ENCODE data around the gene AUH. TPM values are rescaled to one million over a fixed set of nuclear protein-coding genes. Genes with fewer than 3 reads are reported as not detected.

The AUH gene
- total and polyA plus RNA-seq, 9 of the 15 experiments (the other 6 are each of a cell fraction or from before 2014, with no cell fraction given) = 3.4 to 29.0 (median 10.1) TPM

DNA sequence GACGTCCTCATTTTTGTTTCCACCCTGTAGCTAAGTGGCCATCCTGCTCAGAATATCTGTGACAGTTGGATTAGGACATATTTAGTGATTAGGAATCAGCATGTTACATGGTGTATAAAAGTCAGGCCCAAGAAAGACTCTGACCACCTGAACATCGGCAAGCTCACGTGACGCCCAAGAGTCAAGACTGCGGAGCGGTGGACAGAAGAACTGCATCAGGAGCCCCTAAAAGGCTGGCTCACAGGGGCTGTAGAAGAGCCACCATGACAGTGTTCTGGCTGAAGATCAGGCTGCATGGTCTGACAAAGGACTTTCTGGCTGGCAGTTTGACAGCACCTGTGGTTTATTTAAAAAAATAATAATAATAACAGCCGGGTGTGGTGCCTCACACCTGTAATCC, 185.3 kb downstream of the AUH start:
- DNase-seq (ENCODE audit: extremely low read depth in 1 of 4, low spot score in 3 of 4) = no peak
- Histone ChIP-seq H3K4me1 (replicated peaks in 1 of 2; ENCODE audit: control insufficient read depth in 2 of 2, insufficient read depth in 2 of 2, low read length in 2 of 2) (peaks cover 0 to 14% of the 10 kb centered on the region in 2 experiments; a peak in 3 of 5 replicates), H3K4me2 (ENCODE audit: insufficient read depth, low read length) (no peak overlapping the region), H3K36me3 (ENCODE audit: control insufficient read depth, insufficient read depth, low read length) (no peaks in the 10 kb centered on the region), H3K9me1 (ENCODE audit: control insufficient read depth, insufficient read depth, low read length) (no peaks in the 10 kb centered on the region), H3K9me3 (replicated peaks; ENCODE audit: control insufficient read depth, insufficient read depth, low read depth, low read length) (no peaks in the 10 kb centered on the region), H3K27ac (ENCODE audit: extremely low read depth, low read depth, low read length) (no peak overlapping the region), H4K20me1 (replicated peaks; ENCODE audit: control insufficient read depth, insufficient read depth, low read length) (no peaks in the 10 kb centered on the region), H3K9ac (ENCODE audit: insufficient read depth in 1 of 2, low read depth in 2 of 2, low read length in 2 of 2) (no peak overlapping the region), H3K79me2 (ENCODE audit: control insufficient read depth, insufficient read depth, low read length) (no peaks in the 10 kb centered on the region), H3K4me3 (no peak overlapping the region), H3K27me3 (ENCODE audit: control insufficient read depth in 2 of 2, insufficient read depth in 2 of 2, low read length in 2 of 2) (no peaks in the 10 kb centered on the region), H2AFZ (ENCODE audit: low read depth, low read length) (no peak overlapping the region)
- no peak for TF ChIP-seq SMARCC2 (IDR thresholded peaks at IDR 0.05; ENCODE audit: low read depth)
- no peak for TF ChIP-seq SLC30A9 (CRISPR knock-in tag; IDR thresholded peaks at IDR 0.05)
- TF ChIP-seq ESRRB (CRISPR knock-in tag; IDR thresholded peaks at IDR 0.05; ENCODE audit: borderline replicate concordance) = no peak
- TF ChIP-seq, protein P1, sequence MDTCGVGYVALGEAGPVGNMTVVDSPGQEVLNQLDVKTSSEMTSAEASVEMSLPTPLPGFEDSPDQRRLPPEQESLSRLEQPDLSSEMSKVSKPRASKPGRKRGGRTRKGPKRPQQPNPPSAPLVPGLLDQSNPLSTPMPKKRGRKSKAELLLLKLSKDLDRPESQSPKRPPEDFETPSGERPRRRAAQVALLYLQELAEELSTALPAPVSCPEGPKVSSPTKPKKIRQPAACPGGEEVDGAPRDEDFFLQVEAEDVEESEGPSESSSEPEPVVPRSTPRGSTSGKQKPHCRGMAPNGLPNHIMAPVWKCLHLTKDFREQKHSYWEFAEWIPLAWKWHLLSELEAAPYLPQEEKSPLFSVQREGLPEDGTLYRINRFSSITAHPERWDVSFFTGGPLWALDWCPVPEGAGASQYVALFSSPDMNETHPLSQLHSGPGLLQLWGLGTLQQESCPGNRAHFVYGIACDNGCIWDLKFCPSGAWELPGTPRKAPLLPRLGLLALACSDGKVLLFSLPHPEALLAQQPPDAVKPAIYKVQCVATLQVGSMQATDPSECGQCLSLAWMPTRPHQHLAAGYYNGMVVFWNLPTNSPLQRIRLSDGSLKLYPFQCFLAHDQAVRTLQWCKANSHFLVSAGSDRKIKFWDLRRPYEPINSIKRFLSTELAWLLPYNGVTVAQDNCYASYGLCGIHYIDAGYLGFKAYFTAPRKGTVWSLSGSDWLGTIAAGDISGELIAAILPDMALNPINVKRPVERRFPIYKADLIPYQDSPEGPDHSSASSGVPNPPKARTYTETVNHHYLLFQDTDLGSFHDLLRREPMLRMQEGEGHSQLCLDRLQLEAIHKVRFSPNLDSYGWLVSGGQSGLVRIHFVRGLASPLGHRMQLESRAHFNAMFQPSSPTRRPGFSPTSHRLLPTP (IDR thresholded peaks at IDR 0.05; ENCODE audit: borderline replicate concordance, extremely low read depth, insufficient read length) = no peak
- TF ChIP-seq CXXC5 (CRISPR knock-in tag; IDR thresholded peaks at IDR 0.05) = no peak
- TF ChIP-seq ZNF57 (CRISPR knock-in tag; IDR thresholded peaks at IDR 0.05) = no peak
- TF ChIP-seq MTF1 (CRISPR knock-in tag; IDR thresholded peaks at IDR 0.05; ENCODE audit: borderline replicate concordance) = no peak
- TF ChIP-seq DPF2 (IDR thresholded peaks at IDR 0.05) = no peak
- TF ChIP-seq ZNF274 (IDR thresholded peaks at IDR 0.05; ENCODE audit: borderline replicate concordance, low read depth, low read length) = no peak
- TF ChIP-seq, protein P2, sequence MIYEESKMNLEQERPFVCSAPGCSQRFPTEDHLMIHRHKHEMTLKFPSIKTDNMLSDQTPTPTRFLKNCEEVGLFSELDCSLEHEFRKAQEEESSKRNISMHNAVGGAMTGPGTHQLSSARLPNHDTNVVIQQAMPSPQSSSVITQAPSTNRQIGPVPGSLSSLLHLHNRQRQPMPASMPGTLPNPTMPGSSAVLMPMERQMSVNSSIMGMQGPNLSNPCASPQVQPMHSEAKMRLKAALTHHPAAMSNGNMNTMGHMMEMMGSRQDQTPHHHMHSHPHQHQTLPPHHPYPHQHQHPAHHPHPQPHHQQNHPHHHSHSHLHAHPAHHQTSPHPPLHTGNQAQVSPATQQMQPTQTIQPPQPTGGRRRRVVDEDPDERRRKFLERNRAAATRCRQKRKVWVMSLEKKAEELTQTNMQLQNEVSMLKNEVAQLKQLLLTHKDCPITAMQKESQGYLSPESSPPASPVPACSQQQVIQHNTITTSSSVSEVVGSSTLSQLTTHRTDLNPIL (CRISPR knock-in tag; IDR thresholded peaks at IDR 0.05) = no peak
- TF ChIP-seq SMARCB1 (IDR thresholded peaks at IDR 0.05; ENCODE audit: insufficient read length, low read depth) = no peak
- TF ChIP-seq PPARD (CRISPR knock-in tag; IDR thresholded peaks at IDR 0.05) = no peak
- TF ChIP-seq POLR2A (conservative IDR thresholded peaks at IDR 0.05) = no peak
- TF ChIP-seq SIRT6 (IDR thresholded peaks at IDR 0.05; ENCODE audit: low read depth, low read length) = no peak
- intact Hi-C loops (cut with micrococcal nuclease) = loop anchor here (5.0 kb wide), 1 partner anchor 139 kb away; no protein-coding TSS in a partner anchor
- 77% methylated on average over 5 of the region's 7 CpGs for WGBS (ENCODE audit: insufficient coverage, low coverage, missing lambda C conversion rate)
- in situ Hi-C loops (cut with MboI) = no loop called here
- no peak for ATAC-seq
- no TSS peak for BruUV-seq (replicated peaks)
- FAIRE-seq = no peak
- POLR2A ChIA-PET = interaction anchor here (2.3 kb wide), 1 partner anchor 12 kb away, joined by 6 read pairs; no protein-coding TSS in a partner anchor
- CTCF ChIA-PET (ENCODE audit: low intra/inter-chr PET ratio) = no interaction called here

Measured in K562 (cell line).